Astrocyte of the cerebellum (primary cell): Measurements from ENCODE around the gene ZBTB20.

Source experiments
- DNase-seq: peaks from one replicate; pipeline ENCODE4 v3.0.0-alpha.2; 2011; ENCODE audit warnings: low read depth
- H3K4me3 ChIP-seq: 2 replicates; pipeline ENCODE4 v1.5.1; 2011; ENCODE audit warnings: mild to moderate bottlenecking, low read depth, low read length, moderate library complexity
- CTCF ChIP-seq: IDR thresholded peaks from 2 replicates; pipeline ENCODE4 v1.5.1; 2012; ENCODE audit warnings: low read length, low read depth, moderate library complexity, mild to moderate bottlenecking; ENCODE audit errors: missing control alignments
- in situ Hi-C: cut with HindIII; loops from 2 replicates; pipeline ENCODE4 v1.10.0; 2017; ENCODE audit warnings: low sequenced_read_pairs

The ZBTB20 gene

GRCh38 chr3:114318295-114318694 lies 828.8 kb downstream of the ZBTB20 start:
- TF ChIP-seq CTCF, result no peak
- DNase-seq, result no peak
- H3K4me3 ChIP-seq, result no peak overlapping the region
- in situ Hi-C loops, result no loop called here

GRCh38 chr3:114314282-114314681 lies 832.8 kb downstream of the ZBTB20 start:
- TF ChIP-seq CTCF, result no peak
- no peak overlapping the region for H3K4me3 ChIP-seq
- in situ Hi-C loops, result no loop called here
- no peak for DNase-seq

- in situ Hi-C loops, result no loop called here
- no peak overlapping the region for H3K4me3 ChIP-seq
- DNase-seq, result no peak
- no peak for TF ChIP-seq CTCF
Observed at GRCh38 chr3:114313426-114313825, 833.7 kb downstream of the ZBTB20 start.

- no peak for TF ChIP-seq CTCF
- no peak overlapping the region for H3K4me3 ChIP-seq
- no peak for DNase-seq
- in situ Hi-C loops, result no loop called here
Observed at GRCh38 chr3:114310695-114311094, 836.4 kb downstream of the ZBTB20 start.

GRCh38 chr3:114308830-114309229 lies 838.3 kb downstream of the ZBTB20 start:
- in situ Hi-C loops, result no loop called here
- no peak overlapping the region for H3K4me3 ChIP-seq
- no peak for TF ChIP-seq CTCF
- no peak for DNase-seq

GRCh38 chr3:114308377-114308776 lies 838.7 kb downstream of the ZBTB20 start:
- no peak for TF ChIP-seq CTCF
- in situ Hi-C loops, result no loop called here
- DNase-seq, result no peak
- H3K4me3 ChIP-seq, result no peak overlapping the region

- in situ Hi-C loops, result no loop called here
- DNase-seq, result no peak
- no peak for TF ChIP-seq CTCF
Observed at GRCh38 chr3:114307832-114308231, 839.3 kb downstream of the ZBTB20 start.

More at GRCh38 chr3:114307832-114308231, 839.3 kb downstream of the ZBTB20 start:
- no peak overlapping the region for H3K4me3 ChIP-seq
